Transverse colon (tissue), 3 donors: Measurements from ENCODE around the gene HMMR.

ENCODE experiments used
- EP300 ChIP-seq: sonication (generic); formaldehyde crosslinking; IDR thresholded peaks from one replicate; pipeline ENCODE4 v1.6.1; 2017; ENCODE audit warnings: antibody characterized with exemption, low read depth
- POLR2A ChIP-seq: fragments of 450-650 bp; IDR thresholded peaks from one replicate; pipeline ENCODE4 v1.6.1; 2016; ENCODE audit warnings: antibody characterized with exemption, mild to moderate bottlenecking, moderate library complexity
- TF ChIP-seq, protein P1 (sequence below), 5 experiments: fragments of 200-600 bp in 3 of 5; fragments of 450-650 bp in 2 of 5; sonication (generic) in 3 of 5; IDR thresholded peaks; 1 replicate in 2 of 5; 2 replicates in 3 of 5; pipeline ENCODE4 v1.5.1; 2016 to 2017; ENCODE audit warnings: antibody characterized with exemption in 5 of 5, inconsistent platforms in 3 of 5, mild to moderate bottlenecking in 2 of 5, moderate library complexity in 1 of 5

GRCh38 chr5:163433271-163433670 is 27.2 kb upstream of the HMMR start:
- TF ChIP-seq, protein P1, sequence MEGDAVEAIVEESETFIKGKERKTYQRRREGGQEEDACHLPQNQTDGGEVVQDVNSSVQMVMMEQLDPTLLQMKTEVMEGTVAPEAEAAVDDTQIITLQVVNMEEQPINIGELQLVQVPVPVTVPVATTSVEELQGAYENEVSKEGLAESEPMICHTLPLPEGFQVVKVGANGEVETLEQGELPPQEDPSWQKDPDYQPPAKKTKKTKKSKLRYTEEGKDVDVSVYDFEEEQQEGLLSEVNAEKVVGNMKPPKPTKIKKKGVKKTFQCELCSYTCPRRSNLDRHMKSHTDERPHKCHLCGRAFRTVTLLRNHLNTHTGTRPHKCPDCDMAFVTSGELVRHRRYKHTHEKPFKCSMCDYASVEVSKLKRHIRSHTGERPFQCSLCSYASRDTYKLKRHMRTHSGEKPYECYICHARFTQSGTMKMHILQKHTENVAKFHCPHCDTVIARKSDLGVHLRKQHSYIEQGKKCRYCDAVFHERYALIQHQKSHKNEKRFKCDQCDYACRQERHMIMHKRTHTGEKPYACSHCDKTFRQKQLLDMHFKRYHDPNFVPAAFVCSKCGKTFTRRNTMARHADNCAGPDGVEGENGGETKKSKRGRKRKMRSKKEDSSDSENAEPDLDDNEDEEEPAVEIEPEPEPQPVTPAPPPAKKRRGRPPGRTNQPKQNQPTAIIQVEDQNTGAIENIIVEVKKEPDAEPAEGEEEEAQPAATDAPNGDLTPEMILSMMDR (IDR thresholded peaks at IDR 0.05): no peak
- TF ChIP-seq POLR2A: no peak
- no peak for TF ChIP-seq EP300
